Progenitor cell of endocrine pancreas (in vitro differentiated cells): ENCODE results near the gene EIF1. TPM values are rescaled to one million over a fixed set of nuclear protein-coding genes. Genes with fewer than 3 reads are reported as not detected.

ENCODE experiments used
- DNase-seq: peaks from one replicate; pipeline ENCODE4 v3.0.0; 2021; ENCODE audit warnings: low spot score; ENCODE audit not compliant: unreplicated experiment
- H3K27ac Mint-ChIP-seq: 2 replicates; pipeline ENCODE4 v1.8.0; 2021; ENCODE audit warnings: mild to moderate bottlenecking, moderate library complexity, mixed read lengths
- H3K27me3 Mint-ChIP-seq: 2 replicates; pipeline ENCODE4 v1.8.0; 2021; ENCODE audit warnings: mixed read lengths
- H3K36me3 Mint-ChIP-seq: 2 replicates; pipeline ENCODE4 v1.8.0; 2022; ENCODE audit warnings: mixed read lengths; ENCODE audit not compliant: insufficient read depth
- H3K4me1 Mint-ChIP-seq: 2 replicates; pipeline ENCODE4 v1.8.0; 2021; ENCODE audit warnings: low read depth, mixed read lengths
- H3K4me3 Mint-ChIP-seq: 2 replicates; pipeline ENCODE4 v1.8.0; 2021; ENCODE audit warnings: low read depth, mild to moderate bottlenecking, moderate library complexity, mixed read lengths
- H3K9me3 Mint-ChIP-seq: 2 replicates; pipeline ENCODE4 v1.8.0; 2021; ENCODE audit warnings: low read depth, mixed read lengths
- CTCF ChIP-seq: fragments of 200-600 bp; sonication (generic); IDR thresholded peaks from one replicate; pipeline ENCODE4 v1.5.0; 2021; ENCODE audit warnings: antibody characterized with exemption, mild to moderate bottlenecking; ENCODE audit not compliant: unreplicated experiment
- total RNA-seq: library from RNA; stranded (reverse); gene quantifications from 2 replicates; pipeline ENCODE4 v1.2.1, GENCODE V29; 2021

The EIF1 gene
- total RNA-seq, 1 donor from 2014 or later: 622 TPM

GRCh38 chr17:41678411-41678906 lies 10.2 kb upstream of the EIF1 start:
- Mint-ChIP-seq H3K4me3 (peak overlapping the region; percentile 3), H3K27ac (peak overlapping the region; percentile 89), H3K4me1 (peaks cover 31% of the 10 kb centered on the region), H3K9me3 (peaks cover 3% of the 10 kb centered on the region), H3K36me3 (no peaks in the 10 kb centered on the region), H3K27me3 (no peaks in the 10 kb centered on the region)
- DNase-seq: no peak
- no peak for TF ChIP-seq CTCF

- H3K4me3 Mint-ChIP-seq: peak overlapping the region; percentile 3
- no peak for DNase-seq
- H3K4me1 Mint-ChIP-seq: peaks cover 31% of the 10 kb centered on the region
- H3K36me3 Mint-ChIP-seq: no peaks in the 10 kb centered on the region
- peaks cover 3% of the 10 kb centered on the region for H3K9me3 Mint-ChIP-seq
- peak overlapping the region; percentile 89 for H3K27ac Mint-ChIP-seq
- TF ChIP-seq CTCF: no peak
- no peaks in the 10 kb centered on the region for H3K27me3 Mint-ChIP-seq
Observed at GRCh38 chr17:41678907-41679739, 9.6 kb upstream of the EIF1 start.

- no peak for TF ChIP-seq CTCF
- peaks cover 3% of the 10 kb centered on the region for H3K9me3 Mint-ChIP-seq
- DNase-seq: no peak
- H3K27ac Mint-ChIP-seq: no peak overlapping the region
- peaks cover 29% of the 10 kb centered on the region for H3K4me1 Mint-ChIP-seq
- H3K4me3 Mint-ChIP-seq: no peak overlapping the region
- H3K36me3 Mint-ChIP-seq: no peaks in the 10 kb centered on the region
- no peaks in the 10 kb centered on the region for H3K27me3 Mint-ChIP-seq
Observed at GRCh38 chr17:41679740-41680425, 8.8 kb upstream of the EIF1 start.

GRCh38 chr17:41680426-41681040 lies 8.2 kb upstream of the EIF1 start:
- no peak for TF ChIP-seq CTCF
- no peak for DNase-seq
- H3K4me1 Mint-ChIP-seq: peaks cover 25% of the 10 kb centered on the region
- H3K9me3 Mint-ChIP-seq: peaks cover 3% of the 10 kb centered on the region
- no peaks in the 10 kb centered on the region for H3K27me3 Mint-ChIP-seq
- no peaks in the 10 kb centered on the region for H3K36me3 Mint-ChIP-seq
- H3K27ac Mint-ChIP-seq: no peak overlapping the region
- no peak overlapping the region for H3K4me3 Mint-ChIP-seq

- no peak overlapping the region for H3K4me3 Mint-ChIP-seq
- no peaks in the 10 kb centered on the region for H3K36me3 Mint-ChIP-seq
- TF ChIP-seq CTCF: no peak
- H3K27ac Mint-ChIP-seq: no peak overlapping the region
- no peaks in the 10 kb centered on the region for H3K27me3 Mint-ChIP-seq
- no peak for DNase-seq
- no peaks in the 10 kb centered on the region for H3K9me3 Mint-ChIP-seq
- peaks cover 14% of the 10 kb centered on the region for H3K4me1 Mint-ChIP-seq
Observed at GRCh38 chr17:41681776-41682175, 6.9 kb upstream of the EIF1 start.
